SW 1271 (cell line): ENCODE results near the gene TRIM17.

Experiments
- DNase-seq, 2 experiments: peaks; one replicate each; lab custom pipeline; 2025; lab: John Stamatoyannopoulos, UW

Gene TRIM17

GRCh38 chr1:228400692-228401454 is 15.8 kb downstream of the TRIM17 start:
- no peak for DNase-seq

GRCh38 chr1:228400237-228400651 is 16.4 kb downstream of the TRIM17 start:
- no peak for DNase-seq

DNA sequence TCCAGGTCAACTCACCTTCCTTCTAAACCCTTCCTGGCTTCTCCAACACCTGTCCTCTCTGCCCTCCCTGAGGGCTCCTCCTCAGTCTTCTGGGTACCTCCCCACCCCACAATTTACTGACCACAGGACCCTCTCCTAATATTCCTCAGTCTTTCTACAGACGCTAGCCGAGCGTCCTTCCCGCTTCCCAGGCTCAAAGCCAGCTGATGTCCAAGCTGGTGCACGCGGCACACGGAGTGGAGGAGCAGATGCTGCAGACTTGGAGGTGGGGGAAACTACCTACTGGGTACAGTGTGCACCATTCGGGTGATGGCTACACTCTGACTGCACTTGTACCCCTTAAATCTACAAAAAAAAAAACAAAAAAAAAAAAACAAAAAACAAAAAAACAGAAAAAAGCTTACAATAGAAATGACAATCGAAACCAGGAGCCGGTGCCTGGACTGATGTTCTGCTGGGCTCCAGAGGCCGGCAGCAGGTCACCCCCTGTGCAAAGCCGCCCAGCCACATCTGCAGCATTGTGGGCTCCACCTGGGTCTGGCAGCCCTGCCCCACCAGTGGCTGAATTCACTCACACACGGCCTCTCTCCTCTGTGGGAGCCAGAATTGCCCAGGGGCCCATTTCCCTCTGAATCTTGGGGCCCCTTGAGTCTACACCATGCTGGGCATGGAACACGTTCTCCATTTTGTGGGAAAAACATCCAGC is 17.0 kb downstream of the TRIM17 start:
- DNase-seq = no peak

DNA sequence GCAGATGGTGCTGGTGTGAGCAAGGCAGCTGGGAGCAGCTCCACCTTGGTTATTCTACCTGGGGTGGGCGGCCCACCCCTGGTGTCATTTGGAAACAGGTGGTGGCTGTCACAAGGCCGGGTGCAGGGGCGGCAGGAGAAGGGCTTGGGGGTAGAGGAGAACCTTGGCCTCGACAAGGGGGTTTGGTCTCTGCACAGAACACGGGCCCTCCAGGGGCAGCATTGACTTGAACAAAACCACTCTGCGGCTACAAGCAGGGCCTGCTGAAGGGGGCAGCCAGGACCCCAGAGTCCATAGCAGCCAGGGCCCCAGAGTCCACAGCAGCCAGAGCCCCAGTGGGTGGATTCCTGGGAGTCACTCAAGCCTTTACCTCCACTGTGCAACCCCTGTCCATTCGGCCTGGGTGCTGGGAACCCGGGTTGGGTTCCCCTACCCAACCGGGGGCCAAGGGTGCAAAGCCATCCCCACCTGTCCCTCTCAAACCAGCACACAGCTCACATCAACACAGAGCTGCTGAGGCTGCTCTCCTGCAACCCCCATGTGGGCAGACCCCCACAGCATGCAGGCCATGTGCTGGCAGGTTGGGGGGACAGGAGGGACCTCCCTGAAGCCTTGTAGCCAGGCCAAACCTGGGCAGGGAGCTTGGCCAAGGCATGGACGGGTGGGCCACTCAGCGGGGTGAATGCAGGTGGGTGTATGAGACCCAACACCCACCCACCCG is 17.8 kb downstream of the TRIM17 start:
- DNase-seq = no peak

GRCh38 chr1:228397966-228398365 is 18.7 kb downstream of the TRIM17 start:
- no peak for DNase-seq

GRCh38 chr1:228396770-228397662 is 19.6 kb downstream of the TRIM17 start:
- no peak for DNase-seq

DNA sequence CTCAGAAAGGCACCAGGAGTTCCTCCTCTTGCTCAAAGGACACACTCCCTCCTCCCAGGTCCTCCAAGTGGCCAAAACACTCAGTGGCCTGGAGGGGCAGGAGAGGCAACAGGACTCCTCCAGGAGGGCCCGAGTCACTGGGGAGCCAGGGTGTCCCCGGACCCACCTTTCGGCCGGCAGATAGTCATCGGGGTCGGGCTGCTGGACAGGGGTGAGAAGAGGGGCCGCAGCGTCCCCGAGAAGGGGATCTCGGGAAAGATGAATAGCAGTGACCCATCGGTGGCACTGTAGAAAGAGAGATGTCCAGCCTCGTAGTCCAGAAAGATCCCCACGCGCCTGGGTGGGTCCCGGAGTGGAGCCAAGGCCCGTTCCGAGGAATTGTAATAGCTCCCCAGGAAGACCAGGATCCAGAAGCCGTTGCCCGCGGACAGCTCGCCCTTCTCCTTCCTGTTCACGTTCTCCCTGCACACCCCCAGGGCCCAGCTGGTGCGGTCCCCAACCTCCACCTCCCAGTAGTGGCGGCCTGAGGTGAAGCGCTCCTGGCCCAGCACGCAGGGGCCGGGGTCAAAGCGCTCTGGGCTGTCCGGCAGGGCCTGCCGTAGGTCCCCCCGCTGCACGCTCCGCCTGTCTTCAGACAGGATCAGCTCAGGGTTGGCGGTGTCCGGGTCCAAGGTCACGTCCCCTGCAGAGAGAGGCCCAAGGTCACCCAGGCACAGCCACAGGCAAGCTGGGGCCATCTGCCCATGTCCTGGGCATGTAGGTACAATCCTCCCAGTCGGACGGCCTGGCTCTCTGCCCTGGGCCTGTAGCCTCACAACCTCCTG is 21.9 kb downstream of the TRIM17 start:
- DNase-seq = no peak

- DNase-seq = no peak
Observed at GRCh38 chr1:228393811-228394570, 22.7 kb downstream of the TRIM17 start.

GRCh38 chr1:228393268-228393701 is 23.4 kb downstream of the TRIM17 start:
- DNase-seq = peak in 1 of 2 experiments; percentile 9

- DNase-seq = peak in 1 of 2 experiments; percentile 34
Observed at GRCh38 chr1:228392111-228392936, 24.3 kb downstream of the TRIM17 start.

- no peak for DNase-seq
Observed at GRCh38 chr1:228391411-228392020, 25.1 kb downstream of the TRIM17 start.

DNA sequence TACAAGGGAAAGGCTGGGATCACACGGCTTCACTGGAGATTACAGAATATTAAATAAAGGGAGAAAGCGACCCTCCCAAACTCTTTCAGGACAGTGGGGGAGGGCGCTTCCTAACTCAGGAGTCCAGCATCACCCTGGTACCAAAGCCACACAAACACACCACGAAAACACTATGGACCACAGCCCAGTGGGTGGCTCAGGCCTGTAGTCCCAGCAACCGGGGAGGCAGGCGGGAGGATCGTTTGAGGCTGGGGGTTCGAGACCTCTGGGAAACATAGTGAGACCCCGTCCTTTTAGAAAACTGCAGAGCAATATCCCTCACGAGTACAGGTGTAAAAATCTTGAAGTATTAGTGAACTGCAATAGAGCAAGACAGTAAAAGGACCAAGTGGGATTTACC is 26.0 kb downstream of the TRIM17 start:
- DNase-seq = no peak

DNA sequence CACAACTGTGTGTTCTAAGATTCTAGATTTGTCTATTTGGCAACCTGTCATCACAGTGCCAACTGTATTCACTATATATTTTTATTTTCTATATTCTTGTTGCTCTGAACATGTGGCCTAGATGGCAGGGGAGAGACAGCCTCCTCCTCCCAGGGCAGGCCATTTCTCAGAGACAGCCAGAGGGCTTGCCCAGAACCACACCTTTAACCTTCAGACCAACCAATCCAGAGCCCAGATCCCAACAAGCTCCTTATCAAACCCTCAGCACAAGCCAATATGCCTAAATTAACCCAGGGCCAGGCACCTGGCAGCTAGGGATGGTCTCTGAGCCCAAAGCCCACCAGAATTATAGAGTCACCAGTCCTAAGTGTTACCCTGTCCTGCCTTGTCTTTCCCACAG is 29.3 kb downstream of the TRIM17 start:
- no peak for DNase-seq

DNA sequence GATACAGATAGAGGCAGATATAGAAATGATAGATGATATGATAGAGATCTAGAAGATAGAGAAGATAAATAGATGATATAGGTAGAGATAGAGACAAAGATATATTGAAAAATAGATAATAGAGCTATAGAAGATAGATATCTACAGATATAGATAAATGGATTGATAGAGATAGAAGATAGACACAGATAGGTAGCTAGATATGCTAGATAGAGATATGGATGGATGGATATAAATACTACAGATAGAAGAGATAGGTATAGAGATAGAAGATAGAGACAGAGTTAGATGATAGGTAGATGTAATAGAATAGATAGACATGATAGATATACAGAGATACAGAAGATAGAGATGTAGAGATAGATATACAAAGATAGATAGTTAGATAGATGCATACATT is 31.4 kb downstream of the TRIM17 start:
- no peak for DNase-seq

- no peak for DNase-seq
Observed at GRCh38 chr1:228383773-228384172, 32.9 kb downstream of the TRIM17 start.

GRCh38 chr1:228381356-228381755 is 35.3 kb downstream of the TRIM17 start:
- no peak for DNase-seq

DNA sequence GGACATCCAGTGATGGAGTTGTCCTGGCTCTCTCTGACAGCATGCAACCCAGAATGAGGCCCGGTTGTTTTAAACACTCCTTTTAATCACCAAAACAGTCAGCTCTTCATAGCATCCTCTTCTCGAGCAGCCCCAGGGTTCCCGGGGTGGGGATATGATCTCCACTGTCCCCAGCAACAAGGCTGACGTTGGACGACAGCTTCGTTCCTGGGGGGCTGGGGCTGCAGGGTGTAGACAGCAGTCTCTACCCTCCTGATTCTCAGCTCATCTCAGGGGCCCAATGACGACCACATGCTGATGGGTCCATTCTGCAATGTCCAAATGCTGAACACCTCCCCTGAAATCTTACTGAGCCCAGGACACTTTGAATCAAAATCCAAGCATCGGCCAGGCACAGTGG is 37.0 kb downstream of the TRIM17 start:
- no peak for DNase-seq

DNA sequence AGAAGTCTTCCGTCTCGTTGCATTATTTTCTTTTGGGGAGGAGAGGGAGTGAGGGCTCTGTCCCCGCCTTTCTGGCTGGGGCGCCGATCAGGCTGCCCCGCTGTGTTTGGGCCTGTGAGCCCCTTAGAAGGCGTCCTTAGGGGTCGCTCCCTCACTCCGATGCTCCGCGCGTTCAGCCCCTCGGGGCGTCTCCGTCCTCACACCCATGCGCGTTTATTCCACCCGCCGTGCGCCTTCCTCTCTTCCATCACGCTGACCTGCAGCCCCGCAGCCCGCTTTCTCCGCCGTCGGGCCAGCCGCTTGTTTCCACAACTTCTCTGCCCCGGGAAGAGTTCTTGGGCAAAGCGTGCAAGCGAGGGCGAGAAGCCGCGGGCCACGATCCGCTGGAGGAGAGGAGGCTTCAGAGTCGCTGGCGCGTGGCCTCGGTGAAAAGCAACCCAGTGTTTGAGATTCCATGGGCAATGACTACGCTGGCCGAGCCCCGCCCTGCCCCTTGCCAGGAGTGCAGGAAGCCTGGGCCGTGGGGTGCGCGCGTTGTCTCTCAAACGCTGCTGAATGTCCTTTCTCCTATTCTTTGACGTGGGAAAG is 37.7 kb downstream of the TRIM17 start:
- DNase-seq = no peak
